HepG2 (cell line): Measurements from ENCODE around the gene MAPK11. TPM values are rescaled to one million over a fixed set of nuclear protein-coding genes. Genes with fewer than 3 reads are reported as not detected.

ENCODE experiments used
- ATAC-seq: fragments of 200-7000 bp; cut with Tn5 transposase; 3 replicates; pipeline ENCODE4 v1.9.1; 2020; ENCODE audit warnings: mild to moderate bottlenecking, moderate library complexity
- BruUV-seq: library from RNA; stranded (reverse); fragments of 400-500 nt; replicated peaks from 2 replicates; lab custom pipeline; 2021; lab: Mats Ljungman, UMichigan
- CTCF ChIA-PET: fragments of 300-600 bp; formaldehyde crosslinking; extraction: SDS; loops from one replicate; lab custom pipeline; 2021; ENCODE audit warnings: low total read pairs, inconsistent platforms, low intra/inter-chr PET ratio; lab: Yijun Ruan, JAX
- POLR2A ChIA-PET: fragments of 350-600 bp; sonication (Branson Sonifier 250); formaldehyde crosslinking; loops from one replicate; lab custom pipeline; 2020; ENCODE audit warnings: antibody characterized with exemption, inconsistent platforms; lab: Yijun Ruan, JAX
- DNase-seq: peaks from one replicate; pipeline ENCODE4 v3.0.0-alpha.2; 2015; ENCODE audit warnings: low spot score
- FAIRE-seq: peaks from 3 replicates; lab custom pipeline; 2011; peaks lifted over from hg19 to GRCh38; lab: Jason Lieb, UNC
- H2AFZ ChIP-seq: one replicate; pipeline ENCODE4 v1.6.1; 2011; ENCODE audit warnings: low read length, inconsistent platforms
- H3K27ac ChIP-seq: fragments of 300-600 bp; 3 replicates; pipeline ENCODE4 v1.8.0; 2011; ENCODE audit warnings: mixed run types, mild to moderate bottlenecking, mixed read lengths, low read length, inconsistent platforms; ENCODE audit not compliant: insufficient read depth; ENCODE audit errors: extremely low read length
- H3K27me3 ChIP-seq, 2 experiments: fragments of 200-600 bp in 1 of 2; 2 replicates in 1 of 2; 3 replicates in 1 of 2; pipeline versions ENCODE4 v1.6.0 to v1.8.0; 2011; ENCODE audit warnings: low read length in 2 of 2, mild to moderate bottlenecking in 2 of 2, moderate library complexity in 2 of 2, inconsistent platforms in 1 of 2; ENCODE audit not compliant: insufficient read depth in 2 of 2, control insufficient read depth in 1 of 2
- H3K36me3 ChIP-seq, 2 experiments: fragments of 200-600 bp in 1 of 2; replicated peaks in 1 of 2; 2 replicates in 1 of 2; 3 replicates in 1 of 2; pipeline versions ENCODE4 v1.5.1 to v1.8.0; 2011; ENCODE audit warnings: low read length in 2 of 2, inconsistent platforms in 1 of 2; ENCODE audit not compliant: insufficient read depth in 2 of 2, control insufficient read depth in 1 of 2
- H3K4me1 ChIP-seq: 2 replicates; pipeline ENCODE4 v1.5.1; 2012; ENCODE audit warnings: low read length, inconsistent platforms; ENCODE audit not compliant: insufficient read depth
- H3K4me2 ChIP-seq: 2 replicates; pipeline ENCODE4 v1.6.0; 2011; ENCODE audit warnings: low read depth, low read length, inconsistent platforms
- H3K4me3 ChIP-seq, 3 experiments: fragments of 200-600 bp in 1 of 3; sonication (generic), shearing (Covaris generic) in 1 of 3; replicated peaks in 1 of 3; 2 replicates each; pipeline ENCODE4 v1.5.1; 2011 to 2016; ENCODE audit warnings: low read length in 3 of 3, inconsistent platforms in 2 of 3, low read depth in 2 of 3, mild to moderate bottlenecking in 2 of 3, control low read depth in 1 of 3, mixed read lengths in 1 of 3; ENCODE audit not compliant: insufficient read depth in 1 of 3
- H3K79me2 ChIP-seq: one replicate; pipeline ENCODE4 v1.6.1; 2011; ENCODE audit warnings: low read length, inconsistent platforms; ENCODE audit not compliant: insufficient read depth
- H3K9ac ChIP-seq: 2 replicates; pipeline ENCODE4 v1.6.0; 2011; ENCODE audit warnings: mild to moderate bottlenecking, low read depth, low read length, inconsistent platforms; ENCODE audit not compliant: insufficient read depth
- H3K9me3 ChIP-seq: 2 replicates; pipeline ENCODE4 v1.5.1; 2012; ENCODE audit warnings: mild to moderate bottlenecking, low read length
- H4K20me1 ChIP-seq: 2 replicates; pipeline ENCODE4 v1.6.0; 2011; ENCODE audit warnings: inconsistent platforms, mild to moderate bottlenecking, low read length, moderate library complexity; ENCODE audit not compliant: insufficient read depth
- FOXJ3 ChIP-seq: sonication (generic); formaldehyde crosslinking; IDR thresholded peaks from 2 replicates; pipeline ENCODE4 v1.4.0; 2020; ENCODE audit warnings: missing genetic modification reagents, mild to moderate bottlenecking, borderline replicate concordance
- MAF1 ChIP-seq: sonication (generic); formaldehyde crosslinking; IDR thresholded peaks from 2 replicates; pipeline ENCODE4 v1.5.0; 2020; ENCODE audit warnings: missing genetic modification reagents, borderline replicate concordance
- MYNN ChIP-seq: sonication (generic); formaldehyde crosslinking; IDR thresholded peaks from 2 replicates; pipeline ENCODE4 v1.4.0; 2020; ENCODE audit warnings: mild to moderate bottlenecking, low read depth, missing genetic modification reagents
- RNF2 ChIP-seq: fragments of 450-650 bp; conservative IDR thresholded peaks from 2 replicates; pipeline ENCODE4 v1.6.1; 2016; ENCODE audit warnings: low read depth
- ZFP36L1 ChIP-seq: sonication (generic); formaldehyde crosslinking; IDR thresholded peaks from 2 replicates; pipeline ENCODE4 v1.8.0; 2022; ENCODE audit warnings: mild to moderate bottlenecking, missing genetic modification reagents, moderate library complexity
- ZMYM3 ChIP-seq: sonication (generic); formaldehyde crosslinking; IDR thresholded peaks from 2 replicates; pipeline ENCODE4 v1.5.1; 2020; ENCODE audit warnings: mild to moderate bottlenecking, missing genetic modification reagents
- ZNF367 ChIP-seq: sonication (generic); formaldehyde crosslinking; IDR thresholded peaks from 2 replicates; pipeline ENCODE4 v1.4.0; 2020; ENCODE audit warnings: missing genetic modification reagents, borderline replicate concordance
- ZNF724P ChIP-seq: sonication (generic); formaldehyde crosslinking; IDR thresholded peaks from 2 replicates; pipeline ENCODE4 v1.8.0; 2022; ENCODE audit warnings: missing genetic modification reagents, borderline replicate concordance
- ZSCAN29 ChIP-seq: sonication (generic); formaldehyde crosslinking; conservative IDR thresholded peaks from 2 replicates; pipeline ENCODE4 v1.4.0; 2020; ENCODE audit warnings: mild to moderate bottlenecking, missing genetic modification reagents
- WGBS: methylation state at CpG from one replicate; pipeline ENCODE4 v1.1.6; 2017; ENCODE audit warnings: low lambda C conversion rate; 5-methylcytosine and 5-hydroxymethylcytosine counted together
- in situ Hi-C: cut with HindIII; loops from 2 replicates; pipeline ENCODE4 v1.10.0; 2017; ENCODE audit warnings: low pct_unique_long_range_greater_than_20kb; ENCODE audit not compliant: extremely low pct_ligation_motif_present
- intact Hi-C: fragments of 100-400 bp; cut with micrococcal nuclease; formaldehyde crosslinking; loops from one replicate; pipeline ENCODE4 v1.10.0; 2022; ENCODE audit not compliant: unreplicated experiment
- polyA plus RNA-seq, 8 experiments: library from polyadenylated mRNA; depleted of rRNA in 3 of 8; stranded (reverse) in 7 of 8; unstranded in 1 of 8; fragments of >200 nt; fragmentation: Illumina TruSeq in 4 of 8; extraction: Trizol in 4 of 8; gene quantifications; 2 replicates each; pipeline versions ENCODE4 v1.2.1 to v1.2.3, GENCODE V29; 2011 to 2016; ENCODE audit warnings: low read depth in 4 of 8, missing spikeins in 1 of 8, mixed read lengths in 1 of 8; ENCODE audit not compliant: insufficient read depth in 1 of 8
- total RNA-seq, 5 experiments: library from RNA; depleted of rRNA; stranded (reverse); fragments of >200 nt; fragmentation: Illumina TruSeq; extraction: Trizol; gene quantifications; 2 replicates each; pipeline ENCODE4 v1.2.3, GENCODE V29; 2016; ENCODE audit warnings: low read depth in 1 of 5

Gene MAPK11
- total and polyA plus RNA-seq, 2 of the 13 experiments (the other 11 are each of a cell fraction or from before 2014, with no cell fraction given): 0.15 to 0.17 TPM

- Histone ChIP-seq H3K9me3 (no peaks in the 10 kb centered on the region), H3K4me3 (no peak overlapping the region), H3K27ac (no peak overlapping the region), H3K4me1 (peaks cover 11% of the 10 kb centered on the region), H3K9ac (no peak overlapping the region), H3K79me2 (no peaks in the 10 kb centered on the region), H3K27me3 (no peaks in the 10 kb centered on the region), H4K20me1 (no peaks in the 10 kb centered on the region), H3K36me3 (peaks cover 22 to 41% of the 10 kb centered on the region in 2 experiments; a peak in 4 of 5 replicates), H3K4me2 (no peak overlapping the region), H2AFZ (no peak overlapping the region)
- no TSS peak for BruUV-seq
- WGBS: 97% methylated on average over 14 of the region's 16 CpGs
- CTCF ChIA-PET: no interaction called here
- no peak for DNase-seq
- POLR2A ChIA-PET: no interaction called here
- TF ChIP-seq MYNN (no peak), ZFP36L1 (no peak)
- no peak for FAIRE-seq
- in situ Hi-C loops: no loop called here
- ATAC-seq: no peak
- intact Hi-C loops: no loop called here
Observed at GRCh38 chr22:50224071-50224470, 46.1 kb downstream of the MAPK11 start.

GRCh38 chr22:50222508-50222907 is 47.7 kb downstream of the MAPK11 start:
- no TSS peak for BruUV-seq
- peaks cover 11% of the 10 kb centered on the region for H3K4me1 ChIP-seq
- ATAC-seq: no peak
- no peak overlapping the region for H3K4me3 ChIP-seq
- no peaks in the 10 kb centered on the region for H3K27me3 ChIP-seq
- DNase-seq: no peak
- no peak for FAIRE-seq
- no peaks in the 10 kb centered on the region for H3K79me2 ChIP-seq
- peaks cover 20 to 47% of the 10 kb centered on the region in 2 experiments; a peak in 4 of 5 replicates for H3K36me3 ChIP-seq
- CTCF ChIA-PET: no interaction called here
- H4K20me1 ChIP-seq: no peaks in the 10 kb centered on the region
- H3K4me2 ChIP-seq: no peak overlapping the region
- WGBS: 84% methylated on average over 5 of the region's 8 CpGs
- no peaks in the 10 kb centered on the region for H3K9me3 ChIP-seq
- H3K27ac ChIP-seq: no peak overlapping the region
- no peak overlapping the region for H2AFZ ChIP-seq
- in situ Hi-C loops (no loop called here), intact Hi-C loops (no loop called here)
- H3K9ac ChIP-seq: no peak overlapping the region
- TF ChIP-seq ZSCAN29 (CRISPR knock-in tag) (no peak), RNF2 (no peak), ZNF724P (CRISPR knock-in tag) (no peak), ZMYM3 (CRISPR knock-in tag) (no peak), MAF1 (CRISPR knock-in tag) (no peak), ZNF367 (CRISPR knock-in tag) (no peak), FOXJ3 (CRISPR knock-in tag) (no peak)
- TF ChIP-seq, all 625 proteins: peak for 0
- POLR2A ChIA-PET: no interaction called here
